IPS DF 4.7 (cell line): Measurements from ENCODE around the gene SH3RF3.
"Not testable (repeated sequence)": the region's sequence is repeated elsewhere in the genome, so short reads cannot be mapped to it uniquely, and the experiment has no call there.

Experiments used
- DNase-seq: peaks from one replicate; pipeline ENCODE4 v3.0.0-alpha.2; 2013; ENCODE audit warnings: low spot score; ENCODE audit errors: extremely low read depth

The SH3RF3 gene

DNA sequence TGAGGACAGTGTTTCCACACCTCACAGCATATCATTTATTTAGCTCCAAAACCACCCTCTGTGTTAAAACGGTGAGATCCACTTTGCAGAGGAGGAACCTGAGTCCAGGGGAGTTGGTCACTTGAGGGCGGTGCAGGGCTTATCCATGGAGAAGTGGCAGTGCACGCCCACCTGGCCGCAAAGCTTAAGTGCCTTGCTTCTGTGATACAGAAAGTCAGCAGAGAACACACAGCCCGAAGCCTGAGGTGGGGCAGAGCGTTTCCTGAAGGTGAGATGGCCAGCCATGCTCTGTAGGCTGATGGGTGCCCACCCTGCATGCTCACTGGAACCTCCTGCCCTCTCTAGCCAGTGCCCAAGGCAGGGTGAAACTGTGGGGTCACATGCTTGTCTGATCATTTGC lies 87.3 kb downstream of the SH3RF3 start:
- DNase-seq = no peak

GRCh38 chr2:109217362-109218086 lies 88.5 kb downstream of the SH3RF3 start:
- no peak for DNase-seq

DNA sequence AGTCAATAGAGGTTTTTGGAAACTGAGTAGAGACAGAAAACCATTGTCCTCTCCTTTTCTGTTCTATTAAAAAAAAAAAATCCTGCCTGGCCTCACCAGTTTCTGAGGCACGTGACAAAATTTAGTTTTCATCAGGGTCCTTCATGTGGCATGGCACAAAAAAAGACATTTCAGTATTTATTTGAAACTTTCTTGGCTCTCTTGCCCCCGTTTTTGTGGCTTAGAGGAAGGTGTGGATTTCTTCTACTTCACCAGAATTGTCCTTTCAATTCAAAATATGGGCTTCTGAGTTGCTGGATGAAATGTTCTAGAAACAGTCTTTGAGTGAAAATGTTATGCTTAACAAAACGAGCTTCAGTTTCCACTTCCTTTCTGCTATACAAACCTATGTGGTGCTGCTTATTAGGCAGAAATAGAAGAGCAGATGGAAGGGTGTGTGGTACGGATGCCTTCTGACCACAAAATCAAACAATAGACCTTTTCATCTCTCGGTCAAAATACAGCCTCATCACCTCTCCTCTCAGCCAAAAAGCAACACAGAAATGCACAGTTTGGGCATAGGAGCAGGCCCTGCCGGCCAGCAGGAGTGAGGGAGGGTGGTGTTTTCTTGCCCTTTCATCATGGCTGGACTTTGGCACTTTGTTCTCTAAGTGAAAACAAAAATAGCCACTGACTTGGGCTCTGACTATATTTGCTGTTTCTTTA lies 89.2 kb downstream of the SH3RF3 start:
- no peak for DNase-seq

GRCh38 chr2:109218792-109219126 lies 89.8 kb downstream of the SH3RF3 start:
- no peak for DNase-seq

DNA sequence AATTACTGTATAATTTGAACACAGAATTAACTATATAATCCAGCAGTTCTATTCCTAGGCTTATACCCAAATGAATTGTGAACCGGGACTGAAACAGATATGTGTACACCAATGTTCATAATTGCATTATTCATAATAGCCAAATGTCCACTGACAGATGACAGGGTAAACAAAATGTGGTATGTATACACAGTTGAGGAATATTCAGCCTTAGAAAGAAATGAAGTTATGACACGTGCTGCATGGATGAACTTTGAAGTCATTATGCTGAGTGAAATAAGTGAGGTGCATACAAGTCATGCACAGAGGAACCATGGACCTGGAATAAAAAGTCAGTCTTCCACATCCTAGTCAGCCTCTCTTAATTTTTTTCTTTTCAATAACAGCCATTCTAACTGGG lies 91.9 kb downstream of the SH3RF3 start:
- DNase-seq = no peak

DNA sequence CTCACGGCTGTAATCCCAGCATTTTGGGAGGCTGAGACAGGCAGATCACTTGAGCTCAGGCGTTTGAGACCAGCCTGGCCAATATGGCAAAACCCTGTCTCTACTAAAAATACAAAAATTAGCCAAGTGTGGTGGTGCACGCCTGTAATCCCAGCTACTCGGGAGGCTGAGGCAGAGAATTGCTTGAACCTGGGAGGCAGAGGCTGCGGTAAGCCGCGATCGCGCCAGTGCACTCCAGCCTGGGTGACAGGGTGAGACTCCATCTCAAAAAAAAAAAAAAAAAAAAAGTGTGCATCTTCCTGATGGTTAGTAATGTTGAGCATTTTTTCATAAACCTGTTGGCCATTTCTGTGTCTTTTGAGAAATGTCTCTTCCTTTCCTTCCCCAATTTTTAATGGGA lies 92.3 kb downstream of the SH3RF3 start:
- DNase-seq = not testable (repeated sequence)

GRCh38 chr2:109222422-109222821 lies 93.4 kb downstream of the SH3RF3 start:
- no peak for DNase-seq

- DNase-seq = no peak
Observed at GRCh38 chr2:109222825-109223471, 93.9 kb downstream of the SH3RF3 start.

DNA sequence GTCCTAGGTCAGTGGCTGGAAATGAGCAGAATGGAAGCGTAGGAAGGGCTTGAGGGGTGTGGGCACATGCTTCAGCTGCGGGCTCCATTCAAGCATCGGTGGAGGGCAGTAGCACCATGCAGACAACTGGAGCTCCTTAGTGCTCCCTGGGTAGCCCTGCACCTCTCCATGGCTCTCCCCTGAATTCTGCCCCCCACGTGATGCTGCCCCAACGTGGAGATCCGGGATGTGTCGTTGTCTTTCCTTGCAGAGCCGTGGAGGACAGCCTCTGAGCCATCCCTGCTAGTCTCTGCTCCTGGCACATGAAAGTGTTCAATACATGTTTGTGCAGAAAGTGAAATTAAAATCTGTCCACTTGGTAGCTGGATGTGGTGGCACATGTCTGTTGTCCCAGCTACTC lies 94.5 kb downstream of the SH3RF3 start:
- DNase-seq = no peak

DNA sequence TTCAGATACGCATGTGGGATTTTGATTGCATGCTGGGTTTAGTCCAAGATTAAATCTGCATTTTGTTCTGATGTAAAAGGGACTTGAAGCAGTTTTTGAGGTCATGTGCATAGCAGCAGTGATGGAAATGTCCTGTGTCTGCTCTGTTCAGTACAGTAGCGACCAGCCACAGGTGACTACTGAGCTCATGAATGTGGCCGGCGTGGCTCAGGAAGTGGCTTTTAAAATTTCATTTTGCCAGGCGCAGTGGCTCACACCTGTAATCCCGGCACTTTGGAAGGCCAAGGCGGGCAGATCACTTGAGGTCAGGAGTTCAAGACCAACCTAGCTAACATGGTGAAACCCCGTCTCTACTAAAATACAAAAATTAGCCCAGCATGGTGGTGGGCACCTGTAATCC lies 95.3 kb downstream of the SH3RF3 start:
- DNase-seq = not testable (repeated sequence)

- DNase-seq = no peak
Observed at GRCh38 chr2:109225170-109225782, 96.3 kb downstream of the SH3RF3 start.

- DNase-seq = no peak
Observed at GRCh38 chr2:109226128-109226527, 97.1 kb downstream of the SH3RF3 start.

DNA sequence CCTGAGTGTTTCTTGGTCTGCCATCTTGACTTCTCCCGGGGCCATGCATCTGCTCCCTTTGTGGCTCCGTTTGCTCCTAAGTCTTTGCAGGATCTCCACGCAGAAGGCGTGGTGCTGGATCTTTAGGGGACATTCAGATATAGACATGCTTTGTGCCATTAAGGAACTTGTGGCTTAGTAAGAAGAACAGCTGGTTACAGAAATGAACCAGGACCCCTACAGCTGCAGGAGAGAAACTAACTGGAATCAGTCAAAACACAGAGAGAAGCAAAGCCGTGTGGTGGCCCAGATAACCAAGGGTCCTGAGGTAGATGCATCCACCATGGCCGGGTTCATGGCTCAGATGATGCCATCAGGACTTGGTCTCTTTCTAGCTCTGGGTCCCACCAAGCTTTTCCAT lies 97.6 kb downstream of the SH3RF3 start:
- DNase-seq = no peak

DNA sequence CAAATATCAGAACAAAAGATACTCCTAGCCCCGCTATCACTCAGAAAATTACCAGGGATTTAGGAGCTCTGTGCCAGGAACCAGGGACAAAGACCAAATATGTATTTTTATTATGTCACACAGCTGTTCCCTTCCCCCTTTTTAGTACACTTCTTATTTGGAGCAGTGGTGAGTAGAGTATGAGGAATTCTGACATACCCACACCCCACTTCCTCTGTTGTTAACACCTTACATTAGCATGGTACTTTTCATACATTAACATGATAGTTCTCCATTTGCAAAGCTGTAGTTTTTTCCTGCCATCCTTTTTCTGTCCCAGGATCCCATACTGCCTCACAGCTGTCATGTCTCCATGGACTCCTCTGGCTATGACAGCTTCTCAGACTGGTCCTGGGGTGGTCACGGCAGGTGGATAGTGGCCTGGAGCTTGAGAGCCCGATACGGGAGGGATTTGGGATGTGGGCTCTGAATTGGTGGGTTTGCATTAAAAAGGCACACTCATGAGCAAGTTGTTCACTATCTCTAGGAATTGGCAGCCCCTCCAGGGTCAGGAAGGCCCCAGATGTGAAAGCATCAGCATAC lies 100.2 kb downstream of the SH3RF3 start:
- DNase-seq = no peak

DNA sequence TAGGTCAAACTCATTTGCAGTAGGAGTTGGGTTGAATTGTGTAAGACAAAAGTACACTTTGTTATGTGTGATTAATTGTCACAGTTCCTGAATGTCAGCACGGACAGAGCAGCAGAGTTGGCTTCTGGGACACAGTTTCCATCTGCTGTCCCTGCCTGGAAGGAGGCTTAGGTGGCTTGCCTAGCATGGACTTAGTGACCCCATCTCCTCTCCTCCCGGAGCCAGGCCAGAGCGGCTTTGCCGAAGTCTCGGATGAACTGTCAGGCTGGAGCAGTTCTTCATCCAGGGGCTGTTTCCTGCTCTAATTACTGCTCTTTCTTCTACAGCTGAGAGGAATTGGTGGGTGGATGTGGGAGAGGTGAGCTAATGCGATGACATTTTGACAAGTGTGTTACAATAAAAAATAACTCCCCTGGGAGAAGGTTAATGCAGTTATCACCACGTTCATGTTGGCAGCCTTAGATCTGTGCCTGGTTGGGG lies 102.0 kb downstream of the SH3RF3 start:
- DNase-seq = no peak

DNA sequence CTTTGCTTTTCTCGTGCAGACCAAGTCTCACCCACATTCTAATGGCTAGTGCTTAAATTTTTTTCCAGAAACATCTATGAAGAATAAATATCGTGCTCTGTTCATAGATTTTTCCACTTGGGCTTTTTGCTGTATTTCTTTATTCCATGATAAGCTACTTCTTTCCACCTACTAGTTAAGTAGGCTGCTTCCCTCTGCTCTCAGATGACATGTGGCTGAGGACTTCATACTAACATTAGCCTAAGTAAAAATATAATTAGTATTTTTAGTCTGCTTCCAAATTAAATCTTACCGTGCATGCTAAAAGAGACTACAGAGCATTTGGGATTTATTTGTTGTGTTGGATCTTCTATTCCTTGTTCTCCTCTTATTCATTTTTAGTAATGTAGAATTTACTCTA lies 102.4 kb downstream of the SH3RF3 start:
- DNase-seq = no peak

GRCh38 chr2:109231996-109232705 lies 103.1 kb downstream of the SH3RF3 start:
- DNase-seq = no peak

- DNase-seq = no peak
Observed at GRCh38 chr2:109232909-109233308, 103.9 kb downstream of the SH3RF3 start.

DNA sequence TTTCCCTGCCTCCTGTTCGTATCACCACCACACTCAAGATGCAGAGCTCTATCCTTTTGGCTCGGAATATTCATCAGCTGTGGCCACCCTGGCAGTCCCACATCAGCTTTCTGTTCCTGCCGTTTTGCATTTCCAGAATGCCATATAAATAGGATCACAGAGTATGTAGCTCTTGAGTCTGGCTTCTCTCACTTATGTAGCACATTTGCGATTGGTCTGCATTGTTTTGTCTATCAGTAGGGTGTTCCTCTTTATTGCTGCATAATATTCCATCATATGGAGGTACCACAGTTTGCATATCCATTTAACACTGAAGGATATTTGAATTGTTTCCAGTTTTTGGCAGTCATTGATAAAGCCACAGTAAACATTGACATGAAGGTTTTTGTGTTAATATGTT lies 104.6 kb downstream of the SH3RF3 start:
- no peak for DNase-seq

DNA sequence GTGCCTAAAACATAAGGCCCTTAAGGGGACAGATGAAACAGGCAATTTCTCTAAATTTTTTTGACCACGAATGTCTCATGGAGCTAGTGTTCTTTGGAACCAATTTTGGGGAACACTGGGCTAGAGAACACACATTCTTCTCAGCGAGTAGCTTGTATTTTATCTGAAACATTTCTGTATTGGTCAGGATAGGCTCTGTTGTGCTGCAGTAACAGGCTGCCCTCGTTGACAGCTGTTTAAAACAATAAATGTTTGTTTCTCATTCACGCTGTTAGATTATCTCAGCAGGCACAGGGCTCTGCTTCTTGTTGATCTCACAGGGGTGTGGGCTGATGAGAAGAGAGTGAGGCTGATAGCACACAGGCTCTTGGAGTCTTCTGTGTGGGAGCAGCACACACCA lies 105.3 kb downstream of the SH3RF3 start:
- DNase-seq = no peak

GRCh38 chr2:109236147-109236546 lies 107.1 kb downstream of the SH3RF3 start:
- DNase-seq = no peak
